Measurements from ENCODE around the gene PBX3. TPM values are rescaled to one million over a fixed set of nuclear protein-coding genes. Genes with fewer than 3 reads are reported as not detected.

Gene PBX3
- total RNA-seq, 4 donors from 2014 or later, result 25.7 to 71.5 (median 45.1) TPM

DNA sequence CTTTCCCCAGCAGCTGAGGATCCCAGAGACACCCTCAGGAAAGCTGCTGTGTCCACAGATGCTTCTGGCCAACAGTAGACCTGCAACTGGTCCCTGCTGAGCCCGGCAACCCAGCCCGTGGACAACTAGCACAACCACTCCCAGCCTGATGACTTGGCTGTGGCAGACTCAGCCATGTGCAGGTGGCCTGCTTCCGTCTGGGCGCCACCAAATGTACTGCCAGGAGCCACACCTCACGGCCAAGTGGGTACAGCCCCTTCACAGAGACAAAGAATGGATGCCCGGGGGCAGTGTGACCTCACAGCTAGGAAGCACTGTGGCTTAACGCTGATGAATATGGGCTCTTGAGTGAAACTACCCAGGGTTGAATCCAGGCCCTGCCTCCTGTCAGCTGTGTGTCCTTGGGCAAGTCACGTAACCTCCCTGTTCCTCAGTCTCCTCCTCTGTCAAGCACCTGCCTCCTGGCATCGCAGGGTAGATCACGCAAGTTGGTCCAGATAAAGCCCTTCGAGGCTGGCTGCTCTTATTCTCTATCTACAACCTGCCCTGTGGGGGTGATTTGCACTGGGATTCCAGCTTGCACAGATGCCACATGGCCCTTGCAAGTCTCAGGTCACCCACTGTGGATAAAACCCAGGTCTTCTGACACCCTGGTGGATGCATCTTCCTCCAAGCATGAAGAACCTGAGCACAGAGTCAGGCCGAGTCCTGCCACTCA is 225.0 kb downstream of the PBX3 start:
- Histone ChIP-seq H3K27ac (no peak overlapping the region), H3K9me3 (no peaks in the 10 kb centered on the region), H3K27me3 (no peaks in the 10 kb centered on the region), H3K4me1 (no peaks in the 10 kb centered on the region), H3K36me3 (no peaks in the 10 kb centered on the region), H3K4me3 (no peak overlapping the region)
- 54% methylated on average over 2 of the region's 12 CpGs for WGBS
- no peak for DNase-seq (ENCODE audit: low spot score in 2 of 2)
- TF ChIP-seq CTCF (IDR thresholded peaks at IDR 0.05), result no peak
- no peak for TF ChIP-seq POLR2A (IDR thresholded peaks at IDR 0.05)
- no peak for TF ChIP-seq POLR2AphosphoS5 (IDR thresholded peaks at IDR 0.05)
- no peak for TF ChIP-seq EP300 (IDR thresholded peaks at IDR 0.05)

DNA sequence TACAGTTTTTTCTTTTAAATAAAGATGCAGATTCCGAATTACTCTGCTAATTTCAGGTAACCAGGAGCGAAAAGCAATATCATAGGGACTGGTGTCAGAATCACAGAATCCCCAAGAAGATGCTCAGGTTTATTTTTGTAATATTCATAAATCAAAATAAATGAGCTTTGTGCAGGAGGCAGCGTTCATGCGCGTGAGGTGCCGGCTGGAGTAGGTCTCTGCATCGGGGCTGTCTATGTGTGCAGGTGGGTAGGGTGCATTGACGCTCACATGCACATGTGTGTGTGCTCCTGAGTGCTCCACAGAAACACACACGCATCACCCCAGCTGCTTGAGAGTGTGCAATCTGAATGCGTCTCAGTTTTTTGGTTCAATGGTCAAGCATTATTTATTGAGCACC is 226.4 kb downstream of the PBX3 start:
- no peaks in the 10 kb centered on the region for H3K36me3 ChIP-seq
- DNase-seq (ENCODE audit: low spot score in 2 of 2), result no peak
- no peak overlapping the region for H3K4me3 ChIP-seq
- WGBS, result 84% methylated on average over 10 of the region's 10 CpGs
- H3K27ac ChIP-seq, result no peak overlapping the region
- H3K9me3 ChIP-seq, result no peaks in the 10 kb centered on the region
- H3K27me3 ChIP-seq, result no peaks in the 10 kb centered on the region
- no peaks in the 10 kb centered on the region for H3K4me1 ChIP-seq
- TF ChIP-seq POLR2AphosphoS5 (IDR thresholded peaks at IDR 0.05) (no peak), CTCF (IDR thresholded peaks at IDR 0.05) (no peak), POLR2A (IDR thresholded peaks at IDR 0.05) (no peak), EP300 (IDR thresholded peaks at IDR 0.05) (no peak)

- Histone ChIP-seq H3K36me3 (no peaks in the 10 kb centered on the region), H3K9me3 (peaks cover 2% of the 10 kb centered on the region), H3K27ac (no peak overlapping the region), H3K27me3 (no peaks in the 10 kb centered on the region), H3K4me3 (no peak overlapping the region), H3K4me1 (no peaks in the 10 kb centered on the region)
- DNase-seq (ENCODE audit: low spot score in 2 of 2), result no peak
- TF ChIP-seq EP300 (IDR thresholded peaks at IDR 0.05), result no peak
- TF ChIP-seq CTCF (IDR thresholded peaks at IDR 0.05), result no peak
- TF ChIP-seq POLR2AphosphoS5 (IDR thresholded peaks at IDR 0.05), result no peak
- TF ChIP-seq POLR2A (IDR thresholded peaks at IDR 0.05), result no peak
- 91% methylated on average over 4 of the region's 4 CpGs for WGBS
Measured at GRCh38 chr9:125974705-125975104, 227.5 kb downstream of the PBX3 start.

GRCh38 chr9:125977223-125977622 is 230.1 kb downstream of the PBX3 start:
- no peaks in the 10 kb centered on the region for H3K4me1 ChIP-seq
- H3K9me3 ChIP-seq, result peaks cover 9% of the 10 kb centered on the region
- TF ChIP-seq CTCF (IDR thresholded peaks at IDR 0.05) (no peak), POLR2A (IDR thresholded peaks at IDR 0.05) (no peak), EP300 (IDR thresholded peaks at IDR 0.05) (no peak), POLR2AphosphoS5 (IDR thresholded peaks at IDR 0.05) (no peak)
- no peak for DNase-seq (ENCODE audit: low spot score in 2 of 2)
- no peak overlapping the region for H3K27ac ChIP-seq
- no peak overlapping the region for H3K4me3 ChIP-seq
- H3K27me3 ChIP-seq, result no peaks in the 10 kb centered on the region
- no peaks in the 10 kb centered on the region for H3K36me3 ChIP-seq

GRCh38 chr9:125979383-125979782 is 232.2 kb downstream of the PBX3 start:
- Histone ChIP-seq H3K4me3 (no peak overlapping the region), H3K36me3 (no peaks in the 10 kb centered on the region), H3K27me3 (no peaks in the 10 kb centered on the region), H3K27ac (no peak overlapping the region), H3K4me1 (no peaks in the 10 kb centered on the region), H3K9me3 (peaks cover 9% of the 10 kb centered on the region)
- 91% methylated on average over 1 of the region's 1 CpG for WGBS
- TF ChIP-seq POLR2A (IDR thresholded peaks at IDR 0.05) (no peak), POLR2AphosphoS5 (IDR thresholded peaks at IDR 0.05) (no peak), CTCF (IDR thresholded peaks at IDR 0.05) (no peak), EP300 (IDR thresholded peaks at IDR 0.05) (no peak)
- no peak for DNase-seq (ENCODE audit: low spot score in 2 of 2)

All from suprapubic skin (tissue), 4 donors.